Neural cell (in vitro differentiated cells): ENCODE results near the gene ACTRT3.

Experiments used
- EP300 ChIP-seq: fragments of 450-650 bp; conservative IDR thresholded peaks from 2 replicates; pipeline ENCODE4 v1.6.1; 2014; ENCODE audit warnings: antibody characterized with exemption, mild to moderate bottlenecking, moderate library complexity; ENCODE audit not compliant: poor library complexity, severe bottlenecking
- MXI1 ChIP-seq: fragments of 450-650 bp; conservative IDR thresholded peaks from 2 replicates; pipeline ENCODE4 v1.6.1; 2014; ENCODE audit warnings: antibody characterized with exemption, mild to moderate bottlenecking; ENCODE audit not compliant: poor library complexity, severe bottlenecking
- TF ChIP-seq, protein P1 (sequence below): fragments of 450-650 bp; IDR thresholded peaks from 2 replicates; pipeline ENCODE4 v1.5.1; 2014; ENCODE audit warnings: antibody characterized with exemption, mild to moderate bottlenecking, moderate library complexity; ENCODE audit not compliant: poor library complexity, severe bottlenecking

DNA sequence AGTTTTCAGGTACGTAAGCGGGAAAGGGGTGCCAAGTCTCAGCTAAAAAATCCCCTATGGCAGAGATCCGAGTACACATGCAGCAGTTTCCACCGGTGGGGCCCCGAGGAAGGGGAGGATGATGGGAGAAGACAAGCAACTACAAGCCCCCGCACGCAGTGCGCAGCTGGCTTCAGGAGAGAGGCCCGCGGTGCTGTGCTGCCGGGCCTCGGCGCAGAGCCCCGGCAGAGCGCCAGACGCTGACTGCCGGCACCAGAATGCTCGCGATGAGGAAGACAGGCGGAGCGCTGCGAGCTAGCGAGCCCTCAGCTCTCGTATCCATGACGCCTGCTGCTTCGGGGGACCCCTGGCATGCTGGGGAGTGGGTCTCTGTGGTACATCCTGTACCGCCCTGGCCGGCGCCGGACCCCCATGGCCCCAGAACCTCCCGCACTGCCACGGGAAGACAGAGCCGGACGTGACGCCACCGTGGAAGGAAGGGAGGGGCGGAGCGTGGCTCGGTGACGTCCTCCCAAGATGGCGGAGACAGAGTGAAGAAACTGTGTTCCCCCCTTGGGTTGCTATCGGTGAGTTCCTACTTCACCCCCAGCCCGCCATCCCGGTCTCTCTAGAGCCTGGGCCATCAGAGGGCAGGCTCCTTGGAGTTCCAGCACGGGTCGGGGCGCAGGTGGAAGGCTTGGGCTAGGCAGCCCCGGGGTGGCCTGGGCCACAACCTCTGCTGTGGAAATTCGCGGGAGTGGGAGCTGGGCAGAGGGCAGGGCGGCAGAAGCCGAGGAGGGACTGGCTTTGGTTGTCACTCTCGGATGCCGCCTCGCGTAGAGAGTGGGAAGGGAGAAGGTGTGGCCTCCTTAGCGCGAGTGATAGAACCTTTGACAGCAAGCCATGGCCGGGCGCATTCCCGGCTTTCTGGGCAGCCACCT lies 3.8 kb upstream of the ACTRT3 start, which contains the start of gene MYNN:
- TF ChIP-seq EP300 = peak; percentile 84
- TF ChIP-seq MXI1 = peak; percentile 67
- TF ChIP-seq, protein P1, sequence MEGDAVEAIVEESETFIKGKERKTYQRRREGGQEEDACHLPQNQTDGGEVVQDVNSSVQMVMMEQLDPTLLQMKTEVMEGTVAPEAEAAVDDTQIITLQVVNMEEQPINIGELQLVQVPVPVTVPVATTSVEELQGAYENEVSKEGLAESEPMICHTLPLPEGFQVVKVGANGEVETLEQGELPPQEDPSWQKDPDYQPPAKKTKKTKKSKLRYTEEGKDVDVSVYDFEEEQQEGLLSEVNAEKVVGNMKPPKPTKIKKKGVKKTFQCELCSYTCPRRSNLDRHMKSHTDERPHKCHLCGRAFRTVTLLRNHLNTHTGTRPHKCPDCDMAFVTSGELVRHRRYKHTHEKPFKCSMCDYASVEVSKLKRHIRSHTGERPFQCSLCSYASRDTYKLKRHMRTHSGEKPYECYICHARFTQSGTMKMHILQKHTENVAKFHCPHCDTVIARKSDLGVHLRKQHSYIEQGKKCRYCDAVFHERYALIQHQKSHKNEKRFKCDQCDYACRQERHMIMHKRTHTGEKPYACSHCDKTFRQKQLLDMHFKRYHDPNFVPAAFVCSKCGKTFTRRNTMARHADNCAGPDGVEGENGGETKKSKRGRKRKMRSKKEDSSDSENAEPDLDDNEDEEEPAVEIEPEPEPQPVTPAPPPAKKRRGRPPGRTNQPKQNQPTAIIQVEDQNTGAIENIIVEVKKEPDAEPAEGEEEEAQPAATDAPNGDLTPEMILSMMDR = peak; percentile 67
